B cell (primary cell): ENCODE results near the gene TOPBP1.

Experiments
- CTCF ChIP-seq: fragments of 200-600 bp; IDR thresholded peaks from one replicate; pipeline ENCODE4 v1.8.0; 2022; ENCODE audit warnings: antibody characterized with exemption, mild to moderate bottlenecking
- EZH2 ChIP-seq: IDR thresholded peaks from 2 replicates; pipeline ENCODE4 v1.6.1; 2012; ENCODE audit warnings: borderline replicate concordance, low read depth, mild to moderate bottlenecking, moderate library complexity, low read length; ENCODE audit not compliant: insufficient read depth, poor library complexity, severe bottlenecking

- TF ChIP-seq CTCF (no peak), EZH2 (no peak)
Measured at GRCh38 chr3:133692759-133693158, 31.0 kb upstream of the TOPBP1 start.
